IMR-90 (cell line): ENCODE data around the gene GAL. TPM values are rescaled to one million over a fixed set of nuclear protein-coding genes. Genes with fewer than 3 reads are reported as not detected.
A peak's percentile ranks its signal among the peaks of the same experiment; 100 is the strongest.

Experiments
- ATAC-seq: fragments of 200-7000 bp; cut with Tn5 transposase; 2 replicates; pipeline ENCODE4 v1.9.1; 2020; ENCODE audit warnings: low read depth, mild to moderate bottlenecking, moderate library complexity
- BruUV-seq: library from RNA; stranded (reverse); fragments of 400-500 nt; replicated peaks from 2 replicates; lab custom pipeline; 2021; lab: Mats Ljungman, UMichigan
- CTCF ChIA-PET: fragments of 300-600 bp; formaldehyde crosslinking; extraction: SDS; loops from one replicate; lab custom pipeline; 2021; ENCODE audit warnings: antibody characterized with exemption; lab: Yijun Ruan, JAX
- POLR2A ChIA-PET: fragments of 300-600 bp; sonication (Branson Sonifier 250); formaldehyde crosslinking; loops from one replicate; lab custom pipeline; 2022; ENCODE audit warnings: antibody characterized with exemption; ENCODE audit not compliant: unreplicated experiment; lab: Charles Lee
- DNase-seq: peaks from one replicate; pipeline ENCODE4 v3.0.0; 2013
- H2AFZ ChIP-seq: replicated peaks from 2 replicates; pipeline ENCODE3; 2013; ENCODE audit warnings: low read length, mild to moderate bottlenecking; ENCODE audit not compliant: poor library complexity
- H2AK5ac ChIP-seq: 2 replicates; pipeline ENCODE4 v1.6.1; 2013; ENCODE audit warnings: low read depth, low read length, inconsistent platforms
- H2AK9ac ChIP-seq: replicated peaks from 2 replicates; pipeline ENCODE3; 2013; ENCODE audit warnings: mild to moderate bottlenecking, low read depth, low read length, moderate library complexity; ENCODE audit not compliant: poor library complexity
- H2BK120ac ChIP-seq: 2 replicates; pipeline ENCODE4 v1.6.1; 2013; ENCODE audit warnings: low read depth, low read length, inconsistent platforms
- H2BK15ac ChIP-seq: 3 replicates; pipeline ENCODE4 v1.6.1; 2013; ENCODE audit warnings: low read depth, low read length, inconsistent platforms
- H2BK20ac ChIP-seq: 2 replicates; pipeline ENCODE4 v1.6.1; 2013; ENCODE audit warnings: low read depth, mild to moderate bottlenecking, inconsistent platforms, low read length, moderate library complexity
- H2BK5ac ChIP-seq: 2 replicates; pipeline ENCODE4 v1.6.1; 2013; ENCODE audit warnings: mild to moderate bottlenecking, low read depth, low read length, inconsistent platforms; ENCODE audit not compliant: poor library complexity, severe bottlenecking
- H3K14ac ChIP-seq: replicated peaks from 2 replicates; pipeline ENCODE4 v1.6.1; 2013; ENCODE audit warnings: low read depth, low read length, inconsistent platforms
- H3K18ac ChIP-seq: 2 replicates; pipeline ENCODE4 v1.6.1; 2013; ENCODE audit warnings: low read depth, low read length, control low read depth
- H3K23ac ChIP-seq: 2 replicates; pipeline ENCODE4 v1.6.1; 2013; ENCODE audit warnings: low read depth, low read length, inconsistent platforms
- H3K27ac ChIP-seq: 2 replicates; pipeline ENCODE4 v1.5.1; 2013; ENCODE audit warnings: mild to moderate bottlenecking, control low read depth, low read length; ENCODE audit not compliant: insufficient read depth
- H3K27me3 ChIP-seq: 2 replicates; pipeline ENCODE4 v1.6.1; 2013; ENCODE audit warnings: low read length; ENCODE audit not compliant: control insufficient read depth, insufficient read depth
- H3K36me3 ChIP-seq: 2 replicates; pipeline ENCODE4 v1.6.1; 2013; ENCODE audit warnings: low read length, mixed read lengths; ENCODE audit not compliant: control insufficient read depth, insufficient read depth
- H3K4ac ChIP-seq: 2 replicates; pipeline ENCODE4 v1.6.1; 2013; ENCODE audit warnings: low read depth, low read length, inconsistent platforms
- H3K4me1 ChIP-seq: 2 replicates; pipeline ENCODE4 v1.6.1; 2013; ENCODE audit warnings: low read length, mixed read lengths; ENCODE audit not compliant: control insufficient read depth, insufficient read depth
- H3K4me2 ChIP-seq: 2 replicates; pipeline ENCODE4 v1.6.1; 2013; ENCODE audit warnings: low read depth, mild to moderate bottlenecking, control low read depth, low read length, moderate library complexity
- H3K4me3 ChIP-seq: 2 replicates; pipeline ENCODE4 v1.5.1; 2013; ENCODE audit warnings: low read depth, mild to moderate bottlenecking, control low read depth, low read length, moderate library complexity; ENCODE audit not compliant: insufficient read depth
- H3K56ac ChIP-seq: 2 replicates; pipeline ENCODE4 v1.6.1; 2013; ENCODE audit warnings: low read length, inconsistent platforms; ENCODE audit not compliant: insufficient read depth; ENCODE audit errors: extremely low read depth
- H3K79me1 ChIP-seq, 2 experiments: 2 replicates each; pipeline ENCODE4 v1.6.1; 2013; ENCODE audit warnings: low read length in 2 of 2, inconsistent platforms in 1 of 2, low read depth in 1 of 2
- H3K9ac ChIP-seq: 2 replicates; pipeline ENCODE4 v1.6.1; 2013; ENCODE audit warnings: low read depth, low read length, control low read depth
- H3K9me1 ChIP-seq: 2 replicates; pipeline ENCODE4 v1.6.1; 2013; ENCODE audit warnings: low read length, inconsistent platforms; ENCODE audit not compliant: insufficient read depth
- H3K9me3 ChIP-seq: 2 replicates; pipeline ENCODE4 v1.6.1; 2013; ENCODE audit warnings: low read length; ENCODE audit not compliant: control insufficient read depth, insufficient read depth
- H4K20me1 ChIP-seq: 2 replicates; pipeline ENCODE4 v1.6.1; 2013; ENCODE audit warnings: low read length, inconsistent platforms; ENCODE audit not compliant: insufficient read depth
- H4K5ac ChIP-seq: 2 replicates; pipeline ENCODE4 v1.6.1; 2013; ENCODE audit warnings: mild to moderate bottlenecking, low read depth, low read length, control low read depth
- H4K8ac ChIP-seq, 2 experiments: 2 replicates each; pipeline ENCODE4 v1.6.1; 2013; ENCODE audit warnings: low read depth in 2 of 2, low read length in 2 of 2, control low read depth in 1 of 2, inconsistent platforms in 1 of 2
- H4K91ac ChIP-seq: 2 replicates; pipeline ENCODE4 v1.6.1; 2013; ENCODE audit warnings: low read depth, low read length, inconsistent platforms; ENCODE audit not compliant: insufficient read depth
- BHLHE40 ChIP-seq: fragments of 150-350 bp; IDR thresholded peaks from 2 replicates; pipeline ENCODE4 v1.6.1; 2016; ENCODE audit warnings: mild to moderate bottlenecking, low read depth, low read length
- FOS ChIP-seq: fragments of 150-350 bp; IDR thresholded peaks from 2 replicates; pipeline ENCODE4 v1.6.1; 2016; ENCODE audit warnings: low read depth, low read length
- MAZ ChIP-seq: IDR thresholded peaks from 2 replicates; pipeline ENCODE4 v1.6.1; 2012; ENCODE audit warnings: low read depth, mild to moderate bottlenecking, low read length, improper control_type of control experiment, moderate library complexity, borderline replicate concordance
- WGBS, 2 experiments: methylation state at CpG; one replicate each; pipeline versions ENCODE4 v1.1.5 to v1.1.7; 2013; ENCODE audit warnings: missing lambda C conversion rate in 2 of 2; ENCODE audit not compliant: insufficient read length in 1 of 2; ENCODE audit errors: extremely low coverage in 2 of 2; 5-methylcytosine and 5-hydroxymethylcytosine counted together
- dilution Hi-C: fragments of 300-500 bp; cut with HindIII; formaldehyde crosslinking; loops from one replicate; pipeline ENCODE4 v1.14.3; 2018; ENCODE audit warnings: low sequenced_read_pairs; ENCODE audit not compliant: unreplicated experiment
- in situ Hi-C: fragments of 300-500 bp; cut with MboI; formaldehyde crosslinking; loops from 3 replicates; pipeline ENCODE4 v1.14.3; 2019; ENCODE audit warnings: low sequenced_read_pairs, inconsistent platforms, mixed read lengths
- intact Hi-C: fragments of 100-400 bp; cut with micrococcal nuclease; formaldehyde crosslinking; loops from 2 replicates; pipeline ENCODE4 v1.10.0; 2022
- polyA plus RNA-seq, 3 experiments: library from polyadenylated mRNA; depleted of rRNA; stranded (reverse); fragments of >200 nt; gene quantifications; 2 replicates each; pipeline ENCODE4 v1.2.3, GENCODE V29; 2012; ENCODE audit warnings: low replicate concordance in 1 of 3
- total RNA-seq: library from RNA; depleted of rRNA; stranded (reverse); fragments of >200 nt; gene quantifications from 2 replicates; pipeline ENCODE4 v1.2.3, GENCODE V29; 2012

Gene GAL
- total and polyA plus RNA-seq, 2 of the 4 experiments (the other 2 are of a cell fraction), result 2.0 TPM; not detected in 1

- Histone ChIP-seq H4K5ac (no peak overlapping the region), H3K9me3 (no peaks in the 10 kb centered on the region), H3K23ac (no peak overlapping the region), H3K36me3 (no peaks in the 10 kb centered on the region), H3K4me2 (no peak overlapping the region), H4K91ac (no peak overlapping the region), H3K56ac (no peak overlapping the region), H3K18ac (no peak overlapping the region), H3K14ac (no peak overlapping the region), H3K27me3 (peaks cover 46% of the 10 kb centered on the region), H2BK15ac (no peak overlapping the region), H2BK120ac (no peak overlapping the region), H2BK5ac (no peak overlapping the region), H2AFZ (no peak overlapping the region), H3K9ac (no peak overlapping the region), H2AK9ac (no peak overlapping the region), H3K4ac (no peak overlapping the region), H3K9me1 (no peaks in the 10 kb centered on the region; the same call in 1 of the 2 replicates), H2BK20ac (no peak overlapping the region), H3K4me1 (peaks cover 3% of the 10 kb centered on the region; the same call in 1 of the 2 replicates), H4K20me1 (no peaks in the 10 kb centered on the region; the same call in 1 of the 2 replicates), H3K79me1 (no peaks in the 10 kb centered on the region), H4K8ac (no peak overlapping the region), H3K4me3 (no peak overlapping the region), H3K27ac (no peak overlapping the region), H2AK5ac (no peak overlapping the region)
- CTCF ChIA-PET, result no interaction called here
- in situ Hi-C loops, result no loop called here
- no peak for TF ChIP-seq MAZ
- peak; percentile 47; the same call in 1 of the 2 replicates for TF ChIP-seq FOS
- peak; percentile 65 for TF ChIP-seq BHLHE40
- intact Hi-C loops, result no loop called here
- dilution Hi-C loops, result no loop called here
- 53% methylated on average over 3 of the region's 9 CpGs; no CpG with 5 or more reads in 1 of the 2 experiments for WGBS, 2 experiments
- POLR2A ChIA-PET, result no interaction called here
- BruUV-seq, result no TSS peak
- peak; percentile 21; the same call in 1 of the 2 replicates for ATAC-seq
- DNase-seq, result peak; percentile 24
These were observed 1.8 kb upstream of the GAL start for GRCh38 chr11:68682531-68682961.
